HG03460 (cell line): Measurements from ENCODE around the gene MTCH1.

ENCODE experiments used
- ATAC-seq: cut with Tn5 transposase; IDR thresholded peaks from one replicate; pipeline ENCODE4 v1.9.1; 2021; ENCODE audit not compliant: unreplicated experiment

MTCH1 gene

DNA sequence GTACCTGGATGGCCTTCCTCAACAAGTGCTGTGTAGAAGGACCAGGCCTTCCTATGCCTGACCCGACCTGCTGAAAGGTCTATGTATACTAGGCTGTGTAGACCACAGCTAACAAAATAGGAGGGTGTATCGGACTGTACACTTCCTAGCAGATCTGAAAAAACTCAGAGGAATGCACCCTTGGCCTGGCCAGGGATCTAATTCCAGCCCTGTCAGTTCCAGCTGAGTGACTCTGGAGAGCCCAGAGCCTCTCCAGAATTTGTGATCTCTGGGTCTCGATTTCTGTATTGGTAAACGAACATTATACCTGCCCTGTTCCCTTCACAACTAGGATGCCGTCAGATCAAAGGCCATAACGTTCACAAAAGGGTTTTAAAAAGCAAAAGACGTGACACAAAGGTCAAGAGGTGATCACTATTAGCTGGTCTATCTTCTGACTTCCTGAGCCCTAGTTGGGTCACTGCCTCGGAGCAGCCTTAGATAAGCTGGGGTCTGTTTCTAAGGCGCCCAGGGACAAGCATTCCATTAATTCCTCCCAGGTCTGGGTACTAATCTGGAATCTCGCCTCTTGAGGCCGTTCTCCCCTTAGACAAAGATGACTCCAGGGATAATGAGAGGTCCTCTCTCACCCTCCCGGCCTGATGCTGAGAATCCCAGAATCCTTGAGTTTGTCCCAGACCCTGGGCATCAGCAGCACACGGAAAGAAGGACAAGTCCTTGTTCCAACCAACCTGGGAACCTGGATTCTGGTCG, 13.9 kb downstream of the MTCH1 start:
- no peak for ATAC-seq

DNA sequence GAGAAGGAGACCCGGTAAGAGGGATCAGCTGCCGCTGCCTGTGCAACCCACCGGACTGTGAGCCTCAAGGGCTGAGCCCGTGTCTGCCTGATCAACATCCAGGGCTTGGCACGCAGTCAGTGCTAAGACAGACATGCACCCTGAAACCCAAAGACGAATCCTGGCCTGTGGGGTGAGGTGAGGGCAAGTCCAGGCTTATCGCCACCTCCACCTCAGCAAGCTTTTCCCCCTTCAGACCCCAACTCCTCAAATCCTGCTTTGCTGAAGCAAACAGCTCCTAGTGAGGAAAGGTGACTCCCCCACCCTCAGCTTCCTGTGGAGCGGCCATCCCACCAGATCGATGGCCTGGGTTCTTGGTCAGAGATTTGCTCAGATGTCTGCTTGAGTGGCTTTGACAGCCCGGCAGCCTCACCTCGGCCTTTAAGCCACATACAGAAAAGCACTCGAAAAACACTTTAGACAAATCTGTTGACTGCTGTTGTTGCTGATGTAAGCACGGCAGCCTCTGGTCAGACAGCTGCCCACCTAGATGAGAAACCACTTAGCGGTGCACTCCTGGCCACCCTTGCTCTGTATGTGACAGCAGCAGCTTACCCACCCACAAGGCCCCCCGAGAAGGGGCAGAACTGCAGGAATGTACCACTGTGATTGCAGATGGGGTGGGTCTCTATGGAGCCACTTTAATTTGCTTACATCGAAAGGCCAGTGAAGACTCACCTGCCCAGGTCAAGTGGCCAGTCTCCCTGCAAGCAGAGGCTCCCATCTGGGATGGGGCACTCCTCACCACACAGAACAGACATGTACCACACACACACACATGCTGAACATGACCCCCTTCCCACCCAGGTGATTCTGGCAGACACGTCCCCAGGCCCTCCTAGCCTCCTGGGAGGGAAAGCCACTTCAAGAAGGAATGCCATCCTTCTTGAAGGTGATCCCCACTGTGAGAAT, 14.8 kb downstream of the MTCH1 start:
- ATAC-seq = no peak

DNA sequence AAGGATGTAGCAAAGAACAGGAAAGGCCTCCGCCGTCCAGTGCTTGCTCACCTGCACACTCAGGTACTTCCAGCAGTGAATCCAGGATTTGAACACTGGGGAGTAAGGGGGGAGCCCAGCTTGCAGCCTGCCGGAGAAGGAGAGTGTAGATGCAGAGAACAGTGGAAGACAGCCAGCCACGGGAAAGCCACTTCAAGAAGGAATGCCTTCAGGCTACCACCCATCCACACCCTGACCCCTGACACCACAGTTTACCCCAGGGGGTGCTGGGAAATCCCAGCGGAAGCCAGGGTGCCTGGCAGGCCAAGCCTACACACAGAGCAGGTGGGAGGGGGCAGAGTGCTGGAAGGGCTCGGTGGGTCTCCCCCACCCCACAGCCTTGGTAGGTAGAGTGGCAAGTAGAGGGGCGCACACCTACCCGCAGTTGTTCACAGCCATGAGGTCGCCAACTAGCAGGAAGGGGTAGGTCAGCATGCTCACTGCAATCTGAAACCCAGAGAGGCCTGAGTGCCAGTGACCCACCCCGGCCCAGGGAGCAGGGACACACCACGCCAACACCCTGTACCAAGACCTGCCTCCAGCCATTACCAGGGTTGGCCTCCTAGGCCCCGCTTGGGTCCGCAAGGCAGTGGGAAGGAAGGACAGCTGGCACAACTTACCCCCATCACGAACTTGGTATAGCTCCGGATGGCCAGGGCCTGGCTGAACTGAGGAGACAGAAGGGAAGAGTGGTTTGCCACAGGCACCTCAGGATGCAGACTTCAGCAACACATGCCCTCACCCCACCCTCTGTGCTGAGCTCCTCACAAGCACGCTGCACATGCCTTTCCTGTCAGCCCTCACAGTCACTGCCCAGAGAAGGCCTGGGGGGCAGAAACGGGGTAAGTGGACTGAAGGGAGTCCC, 15.8 kb downstream of the MTCH1 start:
- ATAC-seq = no peak

DNA sequence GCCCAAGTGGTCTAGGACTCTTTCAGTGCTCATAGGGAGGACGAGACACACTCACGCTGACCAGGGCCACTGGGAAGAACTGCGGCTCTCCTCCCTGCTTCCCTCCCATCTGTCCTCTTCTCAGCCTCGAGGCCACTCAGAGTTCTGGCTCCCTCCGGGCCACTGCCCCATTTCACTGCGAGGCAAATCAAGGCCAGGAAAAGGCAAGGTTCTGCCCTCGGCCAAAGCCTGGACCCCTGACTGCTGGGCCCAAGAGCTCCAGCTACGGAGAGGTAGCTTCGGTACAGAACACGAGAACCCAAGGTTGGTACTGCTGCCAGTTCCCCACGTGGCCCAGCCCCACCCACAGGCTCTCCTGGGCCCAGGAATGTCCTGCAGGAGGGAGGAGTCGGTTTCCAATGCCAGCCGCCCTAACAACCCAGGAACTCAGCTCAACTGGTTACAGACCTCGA, 16.7 kb downstream of the MTCH1 start:
- no peak for ATAC-seq

DNA sequence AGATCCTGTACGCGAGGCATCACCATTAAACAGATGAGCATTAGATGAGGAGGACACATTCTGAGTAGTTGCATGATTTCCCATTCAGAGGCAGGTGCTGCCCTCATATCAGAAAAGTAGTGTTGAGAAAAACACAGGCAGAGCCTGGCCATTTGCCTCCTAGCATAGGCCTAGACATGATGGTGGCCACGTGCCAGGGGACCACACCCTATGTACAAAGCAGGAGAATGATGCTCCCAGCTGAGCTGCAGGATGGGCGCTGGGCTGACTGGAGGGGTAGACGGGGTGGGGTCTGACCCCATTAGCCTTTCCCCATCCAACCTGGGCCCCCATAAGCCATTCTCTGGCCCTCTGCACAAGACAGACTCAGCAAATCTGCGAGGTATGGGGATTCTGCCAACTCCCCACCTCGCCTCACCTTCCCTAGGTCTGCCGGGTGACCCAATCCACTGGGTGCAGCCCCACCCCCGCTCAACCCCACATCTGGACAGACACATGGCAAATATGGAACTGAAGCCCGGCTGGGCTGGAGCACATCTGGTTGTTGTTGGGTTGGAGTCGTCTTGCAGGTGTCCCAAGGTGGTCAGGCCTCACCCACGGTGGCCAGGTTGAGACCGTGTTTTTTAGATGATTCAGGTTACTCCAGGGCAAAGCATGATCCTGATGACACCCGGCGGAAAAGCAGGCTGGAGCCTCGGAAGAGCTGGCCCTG, 17.6 kb downstream of the MTCH1 start:
- no peak for ATAC-seq

DNA sequence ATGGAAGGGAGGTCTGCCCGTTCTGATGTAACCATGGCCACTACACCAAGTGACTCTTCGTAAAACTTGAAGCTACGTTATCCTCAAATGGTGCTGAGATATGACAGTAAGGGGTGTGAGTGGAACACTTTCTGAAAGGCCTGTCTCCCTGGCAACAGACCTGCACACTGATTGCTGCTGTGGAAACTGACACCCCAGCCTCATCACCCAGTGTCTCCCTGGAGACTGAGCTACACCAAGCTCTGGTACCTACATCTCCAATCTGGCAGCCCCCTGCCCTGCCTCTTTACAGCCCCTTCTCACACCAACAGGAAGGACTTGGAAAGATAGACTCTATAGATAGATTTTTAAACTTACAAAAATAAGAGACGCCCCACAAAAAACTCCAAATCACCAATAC, 18.2 kb downstream of the MTCH1 start:
- ATAC-seq = no peak

DNA sequence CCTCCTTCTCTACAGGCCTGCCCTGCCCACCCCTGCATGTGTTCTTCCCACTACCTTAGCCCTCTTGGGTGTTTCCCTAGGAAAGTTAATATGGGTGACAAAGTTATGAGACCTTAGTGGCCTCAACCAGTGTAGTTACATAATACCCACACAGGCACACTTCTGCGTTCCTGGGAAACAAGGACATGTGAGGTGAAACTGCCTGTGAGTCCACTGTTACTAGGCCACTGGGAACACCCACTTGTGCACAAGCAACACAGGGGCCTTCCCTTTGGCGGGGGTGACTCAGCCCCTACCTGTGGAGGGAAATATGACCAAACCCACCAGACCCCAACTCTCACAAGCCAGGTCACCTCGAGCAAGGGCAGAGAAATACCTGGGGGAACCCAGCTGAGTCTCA, 18.7 kb downstream of the MTCH1 start:
- ATAC-seq = no peak

DNA sequence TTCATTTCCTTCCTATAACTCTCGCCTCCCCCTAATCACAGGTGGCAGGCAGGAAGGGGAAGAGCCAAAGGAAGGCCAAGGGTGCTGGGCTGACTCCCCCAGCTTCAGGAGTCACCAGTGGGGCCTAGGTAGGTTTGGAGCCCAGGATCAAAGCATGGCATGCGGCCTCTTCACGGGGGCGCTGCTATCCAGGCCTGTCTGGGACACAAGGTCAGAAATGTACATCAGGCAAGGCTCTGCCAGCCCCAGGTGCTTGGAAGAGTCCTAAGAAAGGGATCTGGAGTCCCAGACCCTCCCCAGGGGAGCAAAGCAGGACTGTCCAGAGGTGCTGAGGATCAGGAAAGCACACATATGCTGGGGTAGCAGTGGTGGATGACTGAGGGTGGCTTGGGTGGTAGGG, 21.1 kb downstream of the MTCH1 start:
- no peak for ATAC-seq

DNA sequence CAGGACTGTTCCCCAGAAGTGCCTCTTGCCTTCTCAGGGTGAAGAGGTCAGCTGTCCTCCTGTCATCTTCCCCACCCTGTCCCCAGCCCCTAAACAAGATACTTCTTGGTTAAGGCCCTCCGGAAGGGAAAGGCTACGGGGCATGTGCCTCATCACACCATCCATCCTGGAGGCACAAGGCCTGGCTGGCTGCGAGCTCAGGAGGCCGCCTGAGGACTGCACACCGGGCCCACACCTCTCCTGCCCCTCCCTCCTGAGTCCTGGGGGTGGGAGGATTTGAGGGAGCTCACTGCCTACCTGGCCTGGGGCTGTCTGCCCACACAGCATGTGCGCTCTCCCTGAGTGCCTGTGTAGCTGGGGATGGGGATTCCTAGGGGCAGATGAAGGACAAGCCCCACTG, 21.6 kb downstream of the MTCH1 start:
- ATAC-seq = no peak

DNA sequence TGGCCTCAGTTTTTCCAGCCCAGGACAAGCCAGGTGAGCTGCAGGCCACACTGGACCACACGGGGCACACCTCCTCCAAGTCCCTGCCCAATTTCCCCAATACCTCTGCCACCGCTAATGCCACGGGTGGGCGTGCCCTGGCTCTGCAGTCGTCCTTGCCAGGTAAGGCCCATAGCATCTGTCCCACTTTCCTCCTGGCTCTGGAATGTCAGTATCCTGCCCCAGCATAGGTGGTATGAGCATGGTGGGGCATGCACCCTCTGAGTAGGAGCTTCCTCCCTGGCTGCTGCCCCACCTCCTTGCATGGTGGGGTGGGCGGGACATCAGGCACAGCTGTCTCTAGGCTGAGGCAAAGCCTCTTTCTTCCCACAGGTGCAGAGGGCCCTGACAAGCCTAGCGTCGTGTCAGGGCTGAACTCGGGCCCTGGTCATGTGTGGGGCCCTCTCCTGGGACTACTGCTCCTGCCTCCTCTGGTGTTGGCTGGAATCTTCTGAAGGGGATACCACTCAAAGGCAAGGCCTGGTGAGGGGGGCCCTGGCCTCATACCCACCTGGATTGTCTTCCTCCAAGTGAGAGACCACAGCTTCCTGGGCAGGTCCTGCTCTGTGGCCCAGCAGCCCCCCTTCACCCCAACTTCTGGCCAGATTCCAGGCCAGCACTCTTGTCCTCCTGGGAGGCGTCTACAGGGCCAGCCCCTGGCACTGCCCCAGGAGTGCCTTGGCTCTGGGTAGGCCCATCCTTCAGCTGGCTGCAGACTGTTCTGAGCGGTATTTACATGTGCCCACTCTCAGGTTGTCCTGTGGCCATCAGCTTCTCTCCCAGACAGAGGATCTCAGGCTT, 22.3 kb downstream of the MTCH1 start:
- ATAC-seq = no peak

DNA sequence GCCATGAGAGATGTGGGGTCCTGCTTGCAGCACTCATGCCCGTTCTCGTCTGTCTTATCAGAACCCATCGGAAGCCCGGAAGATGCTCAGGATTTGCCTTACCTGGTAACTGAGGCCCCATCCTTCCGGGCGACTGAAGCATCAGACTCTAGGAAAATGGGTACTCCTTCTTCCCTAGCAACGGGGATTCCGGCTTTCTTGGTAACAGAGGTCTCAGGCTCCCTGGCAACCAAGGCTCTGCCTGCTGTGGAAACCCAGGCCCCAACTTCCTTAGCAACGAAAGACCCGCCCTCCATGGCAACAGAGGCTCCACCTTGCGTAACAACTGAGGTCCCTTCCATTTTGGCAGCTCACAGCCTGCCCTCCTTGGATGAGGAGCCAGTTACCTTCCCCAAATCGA, 23.1 kb downstream of the MTCH1 start:
- no peak for ATAC-seq

DNA sequence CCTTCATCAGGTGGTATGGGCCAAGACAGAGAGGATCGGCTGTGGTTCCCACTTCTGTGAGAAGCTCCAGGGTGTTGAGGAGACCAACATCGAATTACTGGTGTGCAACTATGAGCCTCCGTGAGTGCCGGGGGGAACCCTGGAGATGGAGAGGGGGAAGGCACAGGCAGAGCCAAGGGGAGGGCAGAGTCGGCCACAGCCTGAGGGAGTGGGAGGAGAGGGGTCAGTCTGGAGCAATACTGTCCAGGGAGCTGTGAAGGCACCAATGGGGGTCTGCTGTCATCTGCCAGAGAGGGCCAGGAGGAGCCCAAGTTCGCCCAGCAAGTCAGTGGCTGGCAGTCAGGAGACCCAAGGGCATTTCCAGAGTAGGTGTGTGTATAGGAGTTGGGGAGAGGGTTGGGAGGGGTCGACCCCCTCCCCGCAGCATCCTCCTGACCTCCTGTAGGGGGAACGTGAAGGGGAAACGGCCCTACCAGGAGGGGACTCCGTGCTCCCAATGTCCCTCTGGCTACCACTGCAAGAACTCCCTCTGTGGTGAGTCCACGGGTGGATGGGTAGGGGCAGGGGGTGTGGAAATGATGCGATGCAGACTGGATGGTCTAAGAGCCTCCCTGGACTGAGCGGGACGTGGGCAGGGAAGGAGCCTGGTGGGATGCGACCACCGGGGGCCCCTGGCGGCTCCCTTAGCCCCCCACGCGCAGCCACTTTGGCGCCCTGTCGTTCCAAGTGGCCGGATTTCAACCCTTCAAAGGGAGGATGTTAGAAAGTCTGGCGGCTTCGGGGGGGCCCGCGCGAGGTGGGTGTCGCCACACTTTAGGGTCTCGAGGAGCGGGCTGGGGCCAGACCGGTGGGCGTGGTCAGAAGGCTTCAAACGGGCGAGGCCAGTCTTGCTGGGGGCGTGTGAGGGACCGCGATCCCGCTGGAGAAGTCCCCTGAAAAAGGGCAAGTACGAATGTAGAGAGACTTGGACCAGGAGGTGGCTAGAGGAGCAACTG, 24.3 kb downstream of the MTCH1 start:
- ATAC-seq = no peak

DNA sequence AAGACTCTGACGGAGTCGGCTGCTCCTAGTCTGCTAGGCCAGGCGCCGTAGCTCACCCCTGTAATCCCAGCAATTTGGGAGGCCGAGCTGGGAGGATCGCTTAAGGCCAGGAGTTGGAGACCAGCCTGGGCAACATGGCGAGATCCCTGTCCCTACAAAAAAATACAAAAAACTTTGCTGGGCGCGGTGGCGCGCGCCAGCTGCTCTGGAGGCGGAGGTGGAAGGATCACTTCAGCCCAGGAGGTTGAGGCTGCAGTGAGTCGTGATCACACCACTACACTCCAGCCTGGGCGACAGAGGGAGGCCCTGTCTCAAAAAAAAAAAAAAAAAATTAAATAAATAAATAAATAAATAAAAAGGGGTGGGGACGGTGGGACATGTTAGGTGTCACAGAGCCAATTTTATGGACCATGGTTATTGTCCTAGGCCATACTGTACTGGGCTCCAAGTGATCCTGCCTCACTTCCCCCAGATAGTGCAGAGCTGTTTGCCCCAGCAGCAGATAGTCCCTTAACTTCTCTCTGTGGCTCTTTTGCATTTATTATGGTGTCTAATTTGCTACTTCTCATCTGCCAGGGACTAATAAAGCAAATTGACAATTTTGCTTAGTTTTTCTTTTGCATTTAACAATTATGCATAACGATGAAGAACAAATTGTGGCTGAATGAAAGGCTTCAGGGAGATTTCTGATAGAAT, 26.3 kb downstream of the MTCH1 start:
- ATAC-seq = no peak

DNA sequence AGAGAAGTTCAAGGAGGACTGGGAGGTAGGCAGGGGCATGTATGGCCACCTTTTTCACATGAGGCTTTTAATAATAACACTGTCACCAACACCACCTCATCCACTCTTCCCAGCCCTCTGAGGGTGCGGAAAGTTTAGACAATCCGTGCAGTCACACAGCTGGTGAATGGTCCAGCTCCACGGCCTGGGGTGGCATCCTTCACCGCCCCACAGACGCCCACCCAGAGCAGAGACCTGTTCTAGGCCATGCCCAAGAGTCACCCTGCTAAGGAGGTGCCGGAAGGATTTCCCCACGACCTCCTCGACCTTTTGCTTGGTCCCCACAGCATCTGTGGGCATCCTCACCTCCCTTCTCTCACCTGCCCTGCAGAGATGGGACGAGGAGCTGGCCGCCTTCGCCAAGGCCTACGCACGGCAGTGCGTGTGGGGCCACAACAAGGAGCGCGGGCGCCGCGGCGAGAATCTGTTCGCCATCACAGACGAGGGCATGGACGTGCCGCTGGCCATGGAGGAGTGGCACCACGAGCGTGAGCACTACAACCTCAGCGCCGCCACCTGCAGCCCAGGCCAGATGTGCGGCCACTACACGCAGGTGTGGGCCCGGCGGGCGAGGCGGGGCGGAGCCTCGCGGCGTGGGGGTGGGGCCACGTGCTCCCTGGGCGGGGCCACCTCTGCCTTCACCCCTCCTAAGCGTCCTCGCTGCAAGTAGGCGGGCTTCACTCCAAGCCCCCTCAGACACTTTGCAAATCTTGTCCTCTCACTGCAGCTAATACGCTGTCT, 27.0 kb downstream of the MTCH1 start:
- no peak for ATAC-seq

DNA sequence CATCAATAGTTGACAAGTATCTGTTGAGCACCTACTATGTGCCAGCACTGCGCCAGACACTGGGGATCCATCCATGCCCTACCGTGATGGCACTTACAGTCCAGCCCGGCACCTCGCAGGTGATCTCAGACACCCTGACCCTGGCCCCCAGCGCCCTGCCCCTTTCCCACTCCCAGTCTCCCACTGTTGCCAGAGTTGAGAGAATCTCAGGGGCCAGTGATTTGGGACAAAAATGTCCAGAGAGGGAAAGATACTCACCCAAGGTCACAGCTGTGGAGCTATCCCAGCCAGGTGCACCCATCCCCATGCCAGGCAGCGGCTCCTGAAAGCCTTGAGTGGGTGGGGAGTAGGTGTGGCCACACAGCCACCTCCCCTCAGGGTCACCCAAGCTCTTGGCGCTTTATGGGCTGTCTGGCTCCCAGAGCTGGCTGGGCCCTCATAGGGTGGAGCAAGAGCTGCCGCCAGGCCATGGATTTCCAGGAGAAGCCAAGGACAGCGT, 28.2 kb downstream of the MTCH1 start:
- ATAC-seq = no peak

DNA sequence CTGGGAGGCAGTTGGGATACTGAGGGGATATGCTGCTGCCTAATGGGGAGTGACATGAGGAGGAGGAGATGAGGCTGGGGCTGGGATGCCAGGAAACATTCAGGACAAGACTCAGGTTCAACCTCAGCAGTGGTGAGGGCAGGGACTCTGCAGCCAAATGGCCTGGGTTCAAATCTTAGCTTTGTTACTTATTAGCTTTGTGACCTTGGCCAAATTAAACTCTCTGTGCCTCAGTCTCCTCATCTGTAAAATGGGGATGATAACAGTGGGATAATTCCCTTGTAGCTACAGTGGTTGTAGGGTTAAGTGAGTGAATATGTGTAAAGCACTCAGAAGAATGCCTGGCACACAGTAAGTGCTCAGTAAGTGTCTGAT, 29.6 kb downstream of the MTCH1 start:
- no peak for ATAC-seq
